ENCODE data around the gene HARS1.
A peak's percentile ranks its signal among the peaks of the same experiment; 100 is the strongest.
"Not testable (repeated sequence)": the region's sequence is repeated elsewhere in the genome, so short reads cannot be mapped to it uniquely, and the experiment has no call there.

The HARS1 gene

DNA sequence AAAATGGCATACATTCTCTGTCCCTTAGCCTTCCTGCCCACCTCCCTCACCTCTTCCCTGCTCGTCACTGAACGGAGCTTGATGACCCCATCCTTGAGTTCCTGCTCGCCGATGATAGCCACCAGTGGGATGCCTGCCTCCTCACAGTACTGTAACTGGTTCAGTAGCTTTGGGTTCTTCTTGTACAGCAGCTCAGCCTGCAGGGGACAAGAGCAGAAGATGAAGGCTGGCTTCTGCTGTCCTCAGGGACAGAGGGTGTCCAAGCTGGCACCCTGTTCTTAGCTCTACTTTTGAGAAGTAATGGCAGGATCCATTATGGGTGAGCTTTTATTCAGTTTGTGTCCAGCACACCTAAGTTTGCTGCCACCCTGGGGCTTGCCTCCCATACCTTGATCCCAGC is 16.5 kb downstream of the HARS1 start:
- DNase-seq = no peak

DNA sequence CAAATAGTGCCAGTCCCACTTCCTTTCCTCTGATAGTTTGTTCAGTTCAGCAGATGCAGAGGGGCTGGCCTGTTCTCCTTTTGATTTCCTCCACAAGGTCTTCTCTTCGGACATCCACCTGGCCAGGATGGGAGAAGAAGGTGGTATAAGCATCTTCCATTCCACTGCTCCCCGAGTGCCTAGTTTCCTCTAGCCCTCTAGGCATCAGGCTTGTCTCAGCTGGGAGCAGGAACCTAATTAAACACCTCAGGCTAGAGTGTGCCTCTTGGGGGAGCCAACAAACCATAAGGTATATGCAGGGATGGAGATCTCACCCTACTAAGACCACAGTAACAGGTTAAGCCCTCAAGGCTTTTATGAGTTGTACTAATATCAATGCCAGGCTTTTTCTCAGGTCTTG is 17.0 kb downstream of the HARS1 start:
- no peak for DNase-seq

DNA sequence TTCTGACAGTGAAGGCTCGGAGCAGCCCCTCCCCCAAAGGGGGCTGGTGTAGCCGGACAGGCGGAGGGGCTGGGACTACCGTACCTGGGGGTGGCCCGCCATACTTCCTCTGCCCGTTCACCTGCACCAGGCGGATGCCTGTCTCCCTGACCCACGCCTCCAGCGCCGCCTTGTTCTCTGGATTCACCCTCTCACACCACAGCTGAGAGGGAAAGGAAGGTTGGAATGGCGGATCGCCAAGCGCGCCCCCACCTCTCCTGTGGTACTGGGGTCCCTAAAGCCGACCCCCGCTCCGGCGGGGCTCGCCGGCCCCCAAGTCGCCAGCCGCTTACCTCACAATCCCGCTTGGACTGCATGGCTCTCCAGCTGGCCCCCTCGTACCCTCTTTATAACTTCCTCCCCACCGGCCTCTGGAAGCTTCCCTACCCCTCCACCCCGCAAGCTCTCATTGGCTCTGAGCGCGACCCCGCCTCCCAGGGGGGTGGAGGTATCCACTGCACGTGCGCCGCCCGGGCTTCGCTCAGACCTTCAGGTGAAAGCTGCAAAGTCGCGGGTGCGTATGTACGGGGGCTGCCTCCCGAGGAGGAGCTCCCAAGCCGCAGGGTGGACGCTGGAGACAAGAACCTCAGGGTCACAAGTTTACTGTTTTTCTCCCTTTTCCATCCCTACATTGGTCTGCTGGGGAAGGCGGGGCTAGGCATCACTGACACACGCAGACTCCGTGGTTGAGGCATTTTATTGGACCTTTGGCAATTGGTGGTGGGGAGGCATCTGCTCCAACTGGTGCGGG is 17.8 kb downstream of the HARS1 start, which contains the start of gene DND1:
DND1 (minus strand) TSS at position 390 of the 790 bp plus-strand sequence; CDS start at position 356, 34 bp downstream.
- DNase-seq = no peak

DNA sequence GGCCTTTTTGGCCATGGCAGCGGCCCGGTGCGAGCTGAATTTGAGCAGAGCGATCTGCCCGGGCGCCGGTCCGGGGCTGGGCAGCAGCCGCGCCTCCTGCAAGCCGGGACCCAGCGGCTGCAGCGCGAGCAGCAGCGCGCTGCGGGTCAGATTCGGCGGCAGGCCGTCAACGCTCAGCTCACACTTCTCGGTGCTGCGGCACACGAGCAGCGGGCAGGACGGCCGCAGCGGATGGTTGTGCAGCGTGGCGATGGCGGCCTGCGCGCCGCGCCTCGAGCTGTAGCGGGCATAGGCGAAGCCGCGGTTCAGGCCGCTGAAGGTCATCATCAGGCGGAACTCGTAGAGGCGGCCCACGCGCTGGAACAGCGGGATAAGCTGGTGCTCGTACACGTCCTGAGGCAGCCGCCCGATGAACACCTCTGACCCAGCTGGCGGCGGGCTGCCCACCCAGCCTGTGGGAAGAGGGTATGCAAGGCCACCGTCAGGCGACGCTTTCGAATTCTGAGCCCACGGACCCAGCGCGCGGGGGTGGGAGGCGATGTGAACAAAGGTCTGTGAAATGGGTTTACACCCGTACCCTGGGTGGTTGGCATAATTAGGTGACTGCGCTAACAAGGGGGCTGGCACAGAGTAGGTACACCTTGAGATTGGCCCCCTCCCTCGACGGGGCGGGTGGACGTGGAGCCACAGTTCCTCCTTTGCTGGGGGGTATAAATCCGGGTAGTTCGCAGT is 18.5 kb downstream of the HARS1 start:
- DNase-seq = no peak

DNA sequence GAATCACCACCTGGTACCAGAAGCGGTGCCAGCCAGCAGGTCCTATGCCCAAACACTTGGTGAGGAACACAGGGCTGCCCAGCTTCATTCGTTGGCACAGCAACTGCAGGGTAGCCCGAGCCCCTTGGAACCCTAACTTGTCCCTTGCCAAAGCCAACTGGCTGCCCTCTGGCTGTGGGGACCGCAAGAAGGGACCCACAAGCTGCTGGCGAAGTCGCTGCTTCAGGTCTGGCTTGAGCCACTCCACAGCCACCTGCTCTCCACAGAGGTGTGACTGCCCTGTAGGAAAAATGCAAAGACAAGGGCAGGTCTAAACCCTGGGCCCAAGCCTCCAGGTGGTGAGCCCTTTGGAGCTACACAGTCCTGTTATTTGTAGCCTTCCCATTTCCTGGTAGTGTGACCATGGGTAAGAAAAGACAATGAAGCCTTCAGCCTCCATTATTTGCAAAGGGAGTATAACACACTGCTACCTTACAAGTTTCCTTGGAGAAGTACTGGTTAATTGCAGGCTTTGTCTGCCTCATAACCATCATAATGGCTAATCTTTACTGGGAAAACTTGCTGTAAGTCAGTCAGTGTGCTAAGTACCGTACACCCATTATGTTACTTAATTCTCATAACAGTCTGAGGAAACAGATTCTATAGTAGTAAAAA is 19.6 kb downstream of the HARS1 start:
- DNase-seq = no peak

DNA sequence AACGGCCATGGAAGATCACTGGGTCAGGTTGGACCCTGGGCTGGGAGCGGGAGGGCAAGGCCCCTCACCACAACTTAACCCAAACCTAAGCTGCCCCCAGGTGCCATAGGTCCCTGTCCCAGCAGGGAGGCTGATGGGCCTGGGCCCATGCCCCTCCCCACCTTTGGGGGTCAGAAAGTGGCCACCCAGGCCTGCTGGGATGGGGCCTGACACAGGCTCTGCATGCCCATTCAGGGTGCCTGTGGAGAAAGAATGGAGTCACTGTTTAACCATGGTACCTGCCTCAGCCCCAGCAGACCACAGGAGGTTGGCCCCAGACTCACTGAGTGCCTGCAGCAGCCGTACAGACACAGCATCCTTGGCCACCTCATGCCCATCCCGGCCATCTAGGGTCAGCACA is 20.1 kb downstream of the HARS1 start:
- DNase-seq = not testable (repeated sequence)

DNA sequence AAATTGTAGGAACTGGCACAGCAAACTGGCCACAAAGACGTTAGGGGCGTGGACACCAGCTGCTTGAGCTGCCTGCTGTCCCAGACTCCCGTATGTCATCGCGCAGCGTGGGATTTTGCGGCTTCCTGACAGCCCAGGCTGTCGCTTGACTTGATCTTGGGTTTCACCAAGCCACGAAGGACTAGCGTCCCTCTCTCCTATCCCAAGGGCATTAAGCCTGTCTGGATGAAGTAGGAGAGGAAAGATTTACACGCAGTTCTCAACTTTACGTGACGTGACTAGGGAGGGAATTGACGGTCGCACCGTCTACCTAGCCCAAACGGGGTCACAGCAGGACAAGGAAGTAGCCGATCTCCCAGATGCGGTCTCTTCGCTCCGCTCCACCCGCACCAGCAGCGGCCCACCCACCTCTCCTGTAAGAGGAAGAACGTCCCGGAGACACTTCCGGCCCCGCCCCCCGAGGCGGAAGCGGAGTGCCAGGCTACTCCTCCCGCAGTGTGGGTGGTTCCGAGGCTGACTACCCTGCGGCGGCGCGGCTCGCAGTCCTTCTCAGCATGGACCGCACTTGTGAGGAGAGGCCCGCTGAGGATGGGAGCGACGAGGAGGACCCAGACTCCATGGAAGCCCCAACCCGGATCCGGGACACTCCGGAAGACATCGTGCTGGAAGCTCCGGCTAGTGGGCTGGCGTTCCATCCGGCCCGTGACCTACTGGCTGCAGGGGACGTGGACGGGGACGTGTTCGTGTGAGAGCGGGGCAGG is 26.6 kb downstream of the HARS1 start, which contains the start of gene WDR55:
WDR55 (plus strand) TSS at position 546 of the 761 bp plus-strand sequence; CDS start at position 555, 9 bp downstream.
- peak; percentile 90 for DNase-seq

DNA sequence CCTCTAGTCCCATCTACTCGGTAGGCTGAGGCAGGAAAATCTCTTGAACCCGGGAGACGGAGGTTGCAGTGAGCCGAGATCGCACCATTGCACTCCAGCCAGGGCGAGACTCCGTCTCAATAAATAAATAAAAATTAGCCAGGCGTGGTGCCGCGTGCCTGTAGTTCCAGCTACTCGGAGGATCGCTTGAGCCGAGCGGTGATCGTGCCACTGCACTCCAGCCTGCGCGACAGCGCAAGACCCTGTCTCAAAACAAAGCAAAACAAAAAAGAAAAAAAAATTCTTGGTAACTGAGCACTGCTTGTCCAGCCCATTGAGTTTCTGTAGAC is 27.2 kb downstream of the HARS1 start:
- DNase-seq = no peak

DNA sequence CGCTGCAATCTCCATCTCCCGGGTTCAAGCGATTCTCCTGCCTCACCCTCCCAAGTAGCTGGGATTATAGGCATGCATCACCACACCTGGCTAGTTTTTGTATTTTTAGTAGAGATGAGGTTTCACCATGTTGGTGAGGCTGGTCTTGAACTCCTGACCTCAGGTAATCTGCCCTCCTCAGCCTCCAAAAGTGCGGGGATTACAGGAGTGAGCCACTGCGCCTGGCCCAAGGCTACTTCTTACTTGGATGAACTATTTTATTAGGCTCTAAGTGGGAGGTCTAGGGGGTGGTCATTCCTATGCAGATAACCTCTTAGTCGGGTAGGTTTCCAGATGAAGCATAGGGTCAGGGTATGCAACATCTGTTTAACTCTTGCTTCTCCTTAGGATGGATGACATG is 30.8 kb downstream of the HARS1 start:
- not testable (repeated sequence) for DNase-seq

DNA sequence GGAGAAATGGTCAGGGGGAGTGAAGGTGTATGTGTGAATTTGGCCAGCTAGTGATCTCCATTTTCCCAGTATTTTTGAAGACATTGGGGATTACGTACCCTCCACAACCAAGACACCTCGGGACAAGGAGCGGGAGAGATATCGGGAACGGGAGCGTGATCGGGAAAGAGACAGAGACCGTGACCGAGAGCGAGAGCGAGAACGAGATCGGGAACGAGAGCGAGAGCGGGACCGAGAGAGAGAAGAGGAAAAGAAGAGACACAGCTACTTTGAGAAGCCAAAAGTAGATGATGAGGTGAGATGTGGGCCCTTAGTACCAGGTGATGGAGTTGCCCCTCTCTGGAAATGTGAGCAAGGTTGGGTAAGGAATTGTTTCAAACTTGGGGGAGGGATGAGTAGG is 32.3 kb downstream of the HARS1 start:
- no peak for DNase-seq

DNA sequence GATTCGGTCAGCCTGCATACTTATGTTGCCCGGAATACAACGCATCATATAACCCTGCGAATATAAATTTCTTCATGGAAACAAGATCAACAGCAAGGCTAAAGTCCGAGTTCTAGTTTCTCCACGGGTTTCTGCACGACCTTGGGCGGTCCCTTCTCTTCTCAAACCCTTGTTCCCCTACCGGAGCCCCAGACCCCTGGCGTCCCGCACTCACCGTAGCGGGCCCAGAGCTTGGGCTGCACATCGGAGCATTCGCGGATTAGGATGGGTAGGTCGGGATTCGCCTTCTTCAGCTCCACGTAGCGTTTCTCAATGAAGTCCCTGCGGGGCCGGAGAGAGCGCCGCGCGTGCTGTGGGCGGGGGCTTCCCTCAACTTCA is 44.1 kb downstream of the HARS1 start:
- no peak for DNase-seq

DNA sequence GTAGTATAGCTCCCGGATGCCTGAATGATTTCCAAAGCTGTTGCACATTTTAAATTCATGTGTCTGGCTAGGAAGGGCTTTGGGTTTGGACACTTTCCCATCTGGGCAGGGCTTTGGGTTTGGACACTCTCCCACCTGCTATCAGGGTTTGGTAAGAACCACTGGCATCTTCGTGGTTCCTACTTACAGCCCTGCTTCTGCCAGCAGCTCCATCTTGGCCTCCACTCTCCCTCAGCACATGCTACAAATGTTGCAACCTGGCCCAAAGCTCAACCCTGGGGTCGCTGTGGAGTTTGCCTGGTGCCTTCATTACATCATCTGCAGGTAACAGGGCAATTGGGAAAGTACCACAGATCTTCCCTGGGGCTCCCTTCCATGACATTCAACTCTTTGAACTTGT is 48.5 kb downstream of the HARS1 start:
- DNase-seq = no peak

DNA sequence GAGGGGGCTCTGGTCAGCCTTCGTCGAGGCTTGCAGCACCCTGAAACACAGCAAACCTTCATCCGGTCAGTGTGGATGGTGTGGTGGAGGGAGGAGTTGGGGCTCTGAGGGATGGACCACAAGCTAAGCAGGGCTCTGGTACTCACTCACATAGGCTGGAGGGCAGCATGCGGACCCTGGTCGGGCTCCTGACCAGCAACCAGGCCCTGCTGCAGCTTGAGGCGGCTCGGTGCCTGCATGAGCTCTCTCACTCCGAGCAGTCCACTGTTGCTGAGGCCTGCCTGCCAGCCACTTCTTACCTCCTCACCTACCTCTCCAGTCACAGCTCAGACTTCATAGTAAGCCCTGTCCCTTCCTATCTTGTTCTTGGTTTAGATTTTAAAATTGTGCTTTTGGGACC is 49.5 kb downstream of the HARS1 start:
- no peak for DNase-seq

DNA sequence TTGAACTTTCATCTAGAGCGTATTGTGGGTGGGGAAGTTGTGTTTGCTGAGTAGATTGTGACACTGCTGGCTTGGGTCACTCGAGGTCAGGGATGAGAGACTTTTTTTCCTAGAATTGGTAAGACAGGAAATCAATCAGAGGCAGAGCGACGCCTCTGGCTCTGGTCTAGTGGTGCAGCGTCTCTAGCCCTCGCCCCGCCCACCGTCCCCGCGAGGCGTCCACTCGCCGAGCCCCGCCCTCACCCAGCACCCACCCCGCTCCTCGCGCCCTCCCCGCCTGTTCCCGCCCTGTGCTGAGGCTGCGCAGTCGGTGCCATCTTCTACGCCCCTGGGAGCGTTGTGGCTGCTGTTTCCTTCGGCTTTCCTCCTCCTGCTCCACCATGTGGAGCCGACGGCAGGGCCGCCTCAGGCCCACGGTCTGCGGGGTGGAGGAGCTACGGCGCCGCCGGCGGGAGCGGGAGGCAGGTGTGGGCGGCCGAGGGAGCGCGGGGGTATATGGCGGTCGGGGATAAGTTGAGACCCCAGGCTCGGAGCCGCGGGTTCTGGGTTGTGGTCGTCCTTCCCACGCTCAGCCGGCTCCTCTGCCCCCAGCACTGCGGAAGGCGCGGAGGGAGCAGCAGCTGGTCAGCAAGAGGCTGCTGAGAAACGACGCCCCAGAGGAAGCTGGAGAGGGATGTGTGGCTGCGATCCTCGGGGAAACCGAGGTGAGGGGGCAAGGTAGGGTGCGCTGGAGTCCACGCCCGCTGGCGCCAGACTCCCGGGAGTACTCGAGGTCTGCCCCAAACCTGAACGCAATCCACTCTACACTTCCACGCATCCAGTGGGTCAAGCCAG is 51.8 kb downstream of the HARS1 start, which contains the start of gene TMCO6:
TMCO6 (plus strand) TSS at position 304 of the 834 bp plus-strand sequence; CDS start at position 381, 77 bp downstream.
- DNase-seq = peak; percentile 96

DNA sequence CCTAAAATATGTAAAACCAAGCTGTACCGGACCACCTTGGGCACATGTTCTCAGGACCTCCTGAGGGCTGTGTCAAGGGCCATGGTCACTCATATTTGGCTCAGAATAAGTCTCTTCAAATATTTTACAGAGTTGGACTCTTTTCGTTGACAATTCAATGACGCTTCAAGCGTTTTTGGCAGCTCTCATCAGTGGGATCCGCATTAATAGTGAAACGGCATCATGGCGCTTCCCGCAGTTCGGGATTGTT is 52.3 kb downstream of the HARS1 start:
- DNase-seq = not testable (repeated sequence)

DNA sequence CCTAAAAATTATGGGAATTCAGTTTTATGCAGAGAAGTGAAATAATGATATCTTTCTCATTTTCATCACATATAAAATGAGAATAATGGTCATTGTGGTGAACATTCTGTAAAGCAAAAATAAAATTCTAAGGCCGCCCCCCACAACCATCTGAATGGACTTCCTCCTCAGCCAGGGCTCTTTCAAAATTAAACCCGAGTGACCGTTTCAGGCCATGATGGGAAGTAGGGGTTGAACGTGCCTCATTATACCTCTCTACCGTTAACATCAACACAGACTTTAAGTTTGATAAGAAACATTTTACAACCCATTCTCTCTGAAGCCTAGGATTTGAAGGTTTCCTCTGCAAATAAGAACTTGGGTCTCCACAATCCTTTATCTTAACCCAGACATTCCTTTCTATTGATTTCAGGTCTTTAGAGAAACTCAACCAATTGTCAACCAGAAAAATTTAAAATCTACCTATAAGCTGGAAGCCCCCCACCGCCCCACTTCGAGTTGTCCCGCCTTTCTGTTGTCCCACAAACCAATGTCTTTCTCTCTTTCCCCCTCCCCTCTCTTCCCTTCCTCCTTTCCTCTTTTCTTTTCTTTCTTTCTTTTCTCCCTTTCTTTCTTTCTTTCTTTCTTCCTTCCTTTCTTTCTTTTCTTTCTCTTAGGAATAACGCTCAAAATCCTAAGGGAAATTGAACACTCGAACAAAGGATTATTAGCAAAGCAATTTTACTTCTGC is 53.6 kb downstream of the HARS1 start:
- no peak for DNase-seq

DNA sequence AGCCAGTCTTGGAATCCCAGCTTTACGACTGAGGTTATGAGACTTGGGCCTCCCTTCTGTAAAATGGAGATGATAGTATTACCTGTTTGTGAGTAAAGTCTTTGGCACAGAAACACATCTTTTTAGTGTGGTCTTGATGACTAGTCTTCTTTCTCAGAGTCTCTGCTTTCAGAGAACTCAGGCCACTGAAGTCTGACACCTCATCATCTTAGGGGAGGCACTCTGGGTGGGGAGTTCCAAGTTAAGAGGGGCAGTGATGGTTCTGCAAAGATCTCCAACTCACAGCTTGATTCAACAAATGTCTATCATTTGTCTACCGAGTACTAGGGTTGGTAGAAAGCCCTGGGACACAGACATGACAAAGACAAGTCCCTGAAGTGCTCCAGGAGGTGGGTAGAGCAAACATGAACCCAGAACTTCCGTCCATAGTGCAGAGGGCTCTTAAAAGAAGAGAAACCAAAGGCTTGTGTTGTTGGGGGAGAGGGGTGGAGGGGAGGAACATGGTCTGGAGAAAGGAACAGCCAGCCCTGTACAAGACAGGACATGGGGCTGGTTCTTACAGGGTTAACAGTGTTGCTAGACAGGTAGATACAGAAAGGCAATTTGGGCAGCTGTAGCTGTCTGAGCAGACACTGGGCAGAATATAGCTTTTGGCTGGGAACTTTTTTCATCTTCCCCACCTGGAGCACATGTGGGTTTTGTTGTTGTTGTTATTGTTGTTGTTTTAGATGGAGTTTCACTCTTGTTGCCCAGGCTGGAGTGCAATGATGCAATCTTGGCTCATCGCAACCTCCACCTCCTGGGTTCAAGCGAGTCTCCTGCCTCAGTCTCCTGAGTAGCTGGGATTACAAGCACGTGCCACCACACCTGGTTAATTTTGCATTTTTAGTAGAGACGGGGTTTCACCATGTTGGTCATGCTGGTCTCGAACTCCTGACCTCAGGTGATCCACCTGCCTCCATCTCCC is 55.6 kb downstream of the HARS1 start:
- no peak for DNase-seq

DNA sequence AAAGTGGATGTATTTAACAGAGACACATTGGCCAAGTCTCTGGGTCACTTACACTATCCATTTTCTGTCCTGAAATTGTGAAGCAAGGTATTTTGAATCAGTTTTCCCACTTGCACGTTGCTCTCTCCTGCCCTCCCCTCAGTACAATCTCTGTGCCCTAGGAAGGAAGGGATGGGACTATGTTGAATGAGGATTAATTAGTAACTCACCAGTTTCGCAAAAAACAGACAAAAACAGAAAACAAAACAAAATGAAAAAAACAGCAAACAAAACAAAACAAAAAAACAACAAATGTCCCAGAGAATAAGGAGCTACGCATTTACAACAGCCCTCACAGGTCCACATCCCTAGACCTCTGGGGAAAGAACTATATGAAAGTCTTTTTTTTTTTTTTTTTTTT is 57.1 kb downstream of the HARS1 start:
- DNase-seq = no peak

DNA sequence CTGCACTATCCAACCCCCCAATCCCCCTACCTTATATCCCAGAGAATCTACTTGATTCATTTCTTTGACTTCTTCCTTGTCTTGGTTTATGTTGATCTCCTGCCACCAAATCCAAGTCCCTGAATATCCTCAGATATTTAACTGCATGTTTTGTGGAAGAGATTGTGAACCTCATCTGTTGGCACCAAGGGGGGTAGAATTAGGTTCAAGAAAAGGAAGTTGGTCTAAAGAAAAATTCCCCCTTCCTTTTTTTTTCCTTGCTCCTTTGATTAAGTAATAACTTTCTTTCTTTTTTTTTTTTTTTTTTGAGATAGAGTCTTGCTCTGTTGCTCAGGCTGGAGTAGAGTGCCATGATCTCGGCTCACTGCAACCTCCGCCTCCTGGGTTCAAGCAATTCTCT is 57.7 kb downstream of the HARS1 start:
- DNase-seq = no peak

DNA sequence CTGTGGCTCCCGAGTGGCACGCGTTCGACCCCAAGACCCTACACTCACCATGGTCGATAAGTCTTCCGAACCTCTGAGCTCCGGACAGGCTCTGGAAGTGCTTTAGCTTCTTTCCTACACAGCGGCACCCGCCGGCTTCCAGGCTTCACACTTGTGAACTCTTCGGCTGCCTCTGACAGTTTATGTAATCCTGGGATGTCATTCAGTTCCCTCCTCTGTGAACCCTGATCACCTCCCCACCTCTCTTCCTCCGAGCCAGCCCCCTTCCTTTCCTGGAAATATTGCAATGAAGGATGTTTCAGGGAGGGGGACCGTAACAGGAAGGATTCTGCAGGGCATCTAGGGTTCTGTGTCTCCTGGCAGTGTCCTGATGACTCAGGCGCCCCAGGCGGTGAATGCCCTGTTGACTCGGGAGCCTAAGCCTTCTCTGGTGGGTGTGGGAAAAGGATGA is 58.1 kb downstream of the HARS1 start, which contains the start of gene CD14:
CD14 (minus strand) TSS at position 155 of the 451 bp plus-strand sequence; CDS start at position 51, 104 bp downstream.
- DNase-seq = no peak

Measured in NK-92 treated with Interleukin-12 subunit alpha and Interleukin-12 subunit beta, amount 100 ng/mL, for 24 hours (cell line).